MCF 10A (cell line): ENCODE measurements around the gene CNTNAP2. TPM values are rescaled to one million over a fixed set of nuclear protein-coding genes. Genes with fewer than 3 reads are reported as not detected.

Experiments used
- BruUV-seq: library from RNA; stranded (reverse); fragments of 400-500 nt; replicated peaks from 2 replicates; lab custom pipeline; 2021; lab: Mats Ljungman, UMichigan
- CTCF ChIA-PET: fragments of 300-600 bp; sonication (Branson Sonifier 250); formaldehyde crosslinking; extraction: SDS; loops from one replicate; lab custom pipeline; 2021; ENCODE audit warnings: antibody characterized with exemption, inconsistent platforms; lab: Yijun Ruan, JAX
- POLR2A ChIA-PET: fragments of 300-600, 350-650 bp; sonication (Branson Sonifier 250); formaldehyde crosslinking; extraction: SDS; loops from one replicate; lab custom pipeline; 2020; ENCODE audit warnings: antibody characterized with exemption, inconsistent platforms; lab: Yijun Ruan, JAX
- DNase-seq: peaks from one replicate; pipeline ENCODE4 v3.0.0-alpha.2; 2018; ENCODE audit not compliant: unreplicated experiment
- H3K27ac Mint-ChIP-seq: one replicate; pipeline ENCODE4 v1.8.0; 2022; ENCODE audit warnings: mild to moderate bottlenecking, low read depth, mixed read lengths; ENCODE audit not compliant: unreplicated experiment
- H3K27me3 Mint-ChIP-seq: one replicate; pipeline ENCODE4 v1.8.0; 2022; ENCODE audit warnings: mixed read lengths; ENCODE audit not compliant: insufficient read depth, unreplicated experiment
- H3K36me3 Mint-ChIP-seq: one replicate; pipeline ENCODE4 v1.8.0; 2022; ENCODE audit warnings: mild to moderate bottlenecking, moderate library complexity, mixed read lengths; ENCODE audit not compliant: insufficient read depth, unreplicated experiment
- H3K4me1 Mint-ChIP-seq: one replicate; pipeline ENCODE4 v1.8.0; 2022; ENCODE audit warnings: mixed read lengths; ENCODE audit not compliant: insufficient read depth, unreplicated experiment
- H3K4me3 Mint-ChIP-seq: one replicate; pipeline ENCODE4 v1.8.0; 2022; ENCODE audit warnings: mild to moderate bottlenecking, moderate library complexity, mixed read lengths; ENCODE audit not compliant: unreplicated experiment
- H3K9me3 Mint-ChIP-seq: one replicate; pipeline ENCODE4 v1.8.0; 2022; ENCODE audit warnings: mixed read lengths; ENCODE audit not compliant: unreplicated experiment
- CTCF ChIP-seq: fragments of 200-600 bp; IDR thresholded peaks from one replicate; pipeline ENCODE4 v1.8.0; 2022; ENCODE audit warnings: antibody characterized with exemption, mild to moderate bottlenecking; ENCODE audit not compliant: unreplicated experiment
- intact Hi-C: fragments of 100-400 bp; cut with micrococcal nuclease; formaldehyde crosslinking; loops from 2 replicates; pipeline ENCODE4 v1.14.1; 2022
- total RNA-seq: library from RNA; stranded (reverse); gene quantifications from 2 replicates; pipeline ENCODE4 v1.2.3, GENCODE V29; 2022

Gene CNTNAP2
- total RNA-seq, 1 experiment from 2014 or later: 1.1 TPM

GRCh38 chr7:147412782-147413556 lies 1296.4 kb downstream of the CNTNAP2 start:
- peaks cover 6% of the 10 kb centered on the region for H3K9me3 Mint-ChIP-seq
- BruUV-seq: no TSS peak
- peak; percentile 45 for DNase-seq
- H3K27me3 Mint-ChIP-seq: no peaks in the 10 kb centered on the region
- intact Hi-C loops: no loop called here
- ChIA-PET POLR2A (no interaction called here), CTCF (interaction anchor here (1.4 kb wide), 1 partner anchor 19 kb away, joined by 4 read pairs; no protein-coding TSS in a partner anchor)
- H3K4me3 Mint-ChIP-seq: peak overlapping the region; percentile 46
- peaks cover 17% of the 10 kb centered on the region for H3K4me1 Mint-ChIP-seq
- TF ChIP-seq CTCF: no peak
- peak overlapping the region; percentile 5 for H3K27ac Mint-ChIP-seq
- no peaks in the 10 kb centered on the region for H3K36me3 Mint-ChIP-seq

- Mint-ChIP-seq H3K4me3 (peak overlapping the region; percentile 46), H3K27me3 (no peaks in the 10 kb centered on the region), H3K27ac (no peak overlapping the region), H3K9me3 (peaks cover 6% of the 10 kb centered on the region), H3K4me1 (peaks cover 17% of the 10 kb centered on the region), H3K36me3 (no peaks in the 10 kb centered on the region)
- CTCF ChIA-PET: interaction anchor here (1.4 kb wide), 1 partner anchor 18 kb away, joined by 4 read pairs; no protein-coding TSS in a partner anchor
- no peak for DNase-seq
- intact Hi-C loops: no loop called here
- no TSS peak for BruUV-seq
- POLR2A ChIA-PET: no interaction called here
- TF ChIP-seq CTCF: no peak
These were observed 1296.9 kb downstream of the CNTNAP2 start for GRCh38 chr7:147413557-147413870.

GRCh38 chr7:147415991-147416390 lies 1299.4 kb downstream of the CNTNAP2 start:
- Mint-ChIP-seq H3K9me3 (no peaks in the 10 kb centered on the region), H3K27me3 (no peaks in the 10 kb centered on the region), H3K27ac (no peak overlapping the region), H3K4me3 (no peak overlapping the region), H3K4me1 (peaks cover 17% of the 10 kb centered on the region), H3K36me3 (no peaks in the 10 kb centered on the region)
- TF ChIP-seq CTCF: no peak
- intact Hi-C loops: no loop called here
- DNase-seq: peak; percentile 11
- no TSS peak for BruUV-seq
- POLR2A ChIA-PET: no interaction called here
- CTCF ChIA-PET: no interaction called here

GRCh38 chr7:147418966-147419365 lies 1302.4 kb downstream of the CNTNAP2 start:
- no peaks in the 10 kb centered on the region for H3K4me1 Mint-ChIP-seq
- H3K27ac Mint-ChIP-seq: no peak overlapping the region
- intact Hi-C loops: no loop called here

More at GRCh38 chr7:147418966-147419365, 1302.4 kb downstream of the CNTNAP2 start:
- Mint-ChIP-seq H3K27me3 (no peaks in the 10 kb centered on the region), H3K4me3 (no peak overlapping the region), H3K36me3 (no peaks in the 10 kb centered on the region), H3K9me3 (no peaks in the 10 kb centered on the region)
- DNase-seq: no peak
- ChIA-PET POLR2A (no interaction called here), CTCF (interaction anchor here (0.7 kb wide), 1 partner anchor 760 kb away, joined by 4 read pairs; no protein-coding TSS in a partner anchor)
- BruUV-seq: no TSS peak
- TF ChIP-seq CTCF: no peak
